H1 (cell line): ENCODE results near the gene GFOD1. TPM values are rescaled to one million over a fixed set of nuclear protein-coding genes. Genes with fewer than 3 reads are reported as not detected.

Experiments used
- CTCF ChIA-PET: fragments of 300-600 bp; sonication (Branson Sonifier 250); formaldehyde crosslinking; loops from one replicate; lab custom pipeline; 2021; ENCODE audit not compliant: partially characterized antibody; lab: Charles Lee
- POLR2A ChIA-PET: fragments of 300-600 bp; sonication (Branson Sonifier 250); formaldehyde crosslinking; loops from one replicate; lab custom pipeline; 2021; ENCODE audit warnings: inconsistent platforms; ENCODE audit not compliant: partially characterized antibody; lab: Charles Lee
- DNase-seq, 2 experiments: peaks; one replicate each; pipeline versions ENCODE4 v3.0.0 to v3.0.0-alpha.2; 2010 to 2022; ENCODE audit warnings: low spot score in 2 of 2, low read depth in 1 of 2, mixed read lengths in 1 of 2
- FAIRE-seq: peaks from 2 replicates; lab custom pipeline; 2011; peaks lifted over from hg19 to GRCh38; lab: Jason Lieb, UNC
- H2AFZ ChIP-seq: 2 replicates; pipeline ENCODE4 v1.8.1; 2012; ENCODE audit warnings: low read length, inconsistent platforms
- H2AK5ac ChIP-seq: 2 replicates; pipeline ENCODE4 v1.6.1; 2013; ENCODE audit warnings: low read depth, low read length
- H2BK120ac ChIP-seq: replicated peaks from 2 replicates; pipeline ENCODE3; 2013; ENCODE audit warnings: low read depth, low read length, inconsistent platforms
- H2BK12ac ChIP-seq: 2 replicates; pipeline ENCODE4 v1.6.1; 2013; ENCODE audit warnings: low read depth, low read length
- H2BK15ac ChIP-seq: 2 replicates; pipeline ENCODE4 v1.6.1; 2013; ENCODE audit warnings: low read length
- H2BK20ac ChIP-seq: 2 replicates; pipeline ENCODE4 v1.6.1; 2013; ENCODE audit warnings: low read length
- H2BK5ac ChIP-seq: 2 replicates; pipeline ENCODE4 v1.6.1; 2013; ENCODE audit warnings: low read depth, low read length
- H3K14ac ChIP-seq: 2 replicates; pipeline ENCODE4 v1.6.1; 2013; ENCODE audit warnings: inconsistent platforms; ENCODE audit not compliant: insufficient read length
- H3K18ac ChIP-seq: 2 replicates; pipeline ENCODE4 v1.6.1; 2013; ENCODE audit warnings: low read length; ENCODE audit errors: extremely low read depth
- H3K23ac ChIP-seq: 2 replicates; pipeline ENCODE4 v1.6.1; 2013; ENCODE audit warnings: inconsistent platforms; ENCODE audit not compliant: insufficient read length
- H3K23me2 ChIP-seq: 2 replicates; pipeline ENCODE4 v1.6.1; 2013; ENCODE audit warnings: low read depth, low read length
- H3K27ac ChIP-seq: 2 replicates; pipeline ENCODE4 v1.6.1; 2011; ENCODE audit warnings: low read depth, low read length, inconsistent platforms
- H3K27me3 ChIP-seq, 4 experiments: replicated peaks in 1 of 4; 1 replicate in 1 of 4; 2 replicates in 3 of 4; pipeline versions ENCODE4 v1.6.1 to v1.8.1; 2011 to 2013; ENCODE audit warnings: low read length in 3 of 4, mild to moderate bottlenecking in 3 of 4, inconsistent platforms in 2 of 4, mixed read lengths in 2 of 4, moderate library complexity in 1 of 4; ENCODE audit not compliant: control insufficient read depth in 3 of 4, insufficient read depth in 3 of 4; ENCODE audit errors: extremely low read depth in 1 of 4
- H3K36me3 ChIP-seq, 4 experiments: 2 replicates each; pipeline versions ENCODE4 v1.6.1 to v1.8.1; 2011 to 2013; ENCODE audit warnings: mild to moderate bottlenecking in 4 of 4, low read length in 3 of 4, moderate library complexity in 2 of 4, control low read depth in 1 of 4, inconsistent platforms in 1 of 4; ENCODE audit not compliant: insufficient read depth in 4 of 4, control insufficient read depth in 2 of 4
- H3K4ac ChIP-seq: replicated peaks from 2 replicates; pipeline ENCODE3; 2013; ENCODE audit warnings: low read length, low read depth, mixed read lengths, inconsistent platforms; ENCODE audit not compliant: insufficient read length
- H3K4me1 ChIP-seq, 4 experiments: replicated peaks in 1 of 4; 1 replicate in 1 of 4; 2 replicates in 3 of 4; pipeline versions ENCODE4 v1.6.1 to v1.8.1; 2011 to 2013; ENCODE audit warnings: low read length in 3 of 4, inconsistent platforms in 2 of 4, mixed read lengths in 1 of 4; ENCODE audit not compliant: insufficient read depth in 4 of 4, control insufficient read depth in 3 of 4
- H3K4me2 ChIP-seq, 2 experiments: 2 replicates each; pipeline versions ENCODE4 v1.6.1 to v1.8.1; 2011 to 2013; ENCODE audit warnings: low read depth in 2 of 2, low read length in 2 of 2, control low read depth in 1 of 2, inconsistent platforms in 1 of 2, mild to moderate bottlenecking in 1 of 2; ENCODE audit not compliant: insufficient read depth in 1 of 2
- H3K4me3 ChIP-seq, 4 experiments: fragments of 200-600, 300-600 bp in 1 of 4; sonication (generic), shearing (Covaris generic), sonication (Bioruptor Twin) in 1 of 4; 2 replicates each; pipeline versions ENCODE4 v1.5.1 to v1.8.1; 2011 to 2016; ENCODE audit warnings: low read length in 4 of 4, low read depth in 3 of 4, control low read depth in 2 of 4, inconsistent platforms in 2 of 4, mild to moderate bottlenecking in 2 of 4, mixed read lengths in 1 of 4, moderate library complexity in 1 of 4; ENCODE audit not compliant: insufficient read depth in 2 of 4; ENCODE audit errors: extremely low read depth in 1 of 4
- H3K56ac ChIP-seq: replicated peaks from 2 replicates; pipeline ENCODE3; 2013; ENCODE audit warnings: low read depth, mild to moderate bottlenecking, mixed read lengths, low read length, inconsistent platforms; ENCODE audit not compliant: insufficient read length
- H3K79me1 ChIP-seq: 2 replicates; pipeline ENCODE4 v1.6.1; 2013; ENCODE audit warnings: low read depth, low read length, control low read depth
- H3K79me2 ChIP-seq, 2 experiments: 2 replicates each; pipeline versions ENCODE4 v1.6.1 to v1.8.1; 2012 to 2013; ENCODE audit warnings: low read length in 2 of 2, mild to moderate bottlenecking in 2 of 2, inconsistent platforms in 1 of 2; ENCODE audit not compliant: insufficient read depth in 2 of 2, control insufficient read depth in 1 of 2
- H3K9ac ChIP-seq, 4 experiments: replicated peaks in 1 of 4; 1 replicate in 1 of 4; 2 replicates in 3 of 4; pipeline versions ENCODE4 v1.6.1 to v1.8.1; 2011 to 2013; ENCODE audit warnings: low read depth in 3 of 4, low read length in 3 of 4, control low read depth in 2 of 4, mild to moderate bottlenecking in 2 of 4, moderate library complexity in 2 of 4, inconsistent platforms in 1 of 4; ENCODE audit errors: extremely low read depth in 1 of 4
- H3K9me3 ChIP-seq, 2 experiments: 2 replicates each; pipeline versions ENCODE4 v1.6.1 to v1.8.1; 2012 to 2013; ENCODE audit warnings: mild to moderate bottlenecking in 2 of 2, moderate library complexity in 2 of 2, control low read depth in 1 of 2, inconsistent platforms in 1 of 2, low read depth in 1 of 2, low read length in 1 of 2, mixed read lengths in 1 of 2; ENCODE audit not compliant: insufficient read depth in 2 of 2
- H4K20me1 ChIP-seq, 2 experiments: replicated peaks in 1 of 2; 2 replicates each; pipeline versions ENCODE3 to v1.8.1; 2011 to 2013; ENCODE audit warnings: inconsistent platforms in 2 of 2, low read length in 2 of 2, mild to moderate bottlenecking in 1 of 2; ENCODE audit not compliant: insufficient read depth in 2 of 2, control insufficient read depth in 1 of 2
- H4K5ac ChIP-seq: 2 replicates; pipeline ENCODE4 v1.6.1; 2013; ENCODE audit warnings: low read length, low read depth, mixed read lengths, inconsistent platforms; ENCODE audit not compliant: insufficient read length
- H4K8ac ChIP-seq: 2 replicates; pipeline ENCODE4 v1.8.0; 2013; ENCODE audit warnings: mild to moderate bottlenecking, moderate library complexity, low read length, inconsistent platforms; ENCODE audit not compliant: insufficient read depth; ENCODE audit errors: extremely low read depth
- H4K91ac ChIP-seq: replicated peaks from 2 replicates; pipeline ENCODE3; 2013; ENCODE audit warnings: low read length, mixed read lengths, inconsistent platforms; ENCODE audit not compliant: insufficient read length
- CHD2 ChIP-seq: IDR thresholded peaks from 2 replicates; pipeline ENCODE4 v1.6.1; 2012; ENCODE audit warnings: low read length, improper control_type of control experiment
- CTCF ChIP-seq, 3 experiments: IDR thresholded peaks; 1 replicate in 2 of 3; 2 replicates in 1 of 3; pipeline versions ENCODE4 v1.5.1 to v1.6.1; 2011; ENCODE audit warnings: low read length in 3 of 3, mild to moderate bottlenecking in 3 of 3, inconsistent platforms in 2 of 3, low read depth in 1 of 3, moderate library complexity in 1 of 3; ENCODE audit not compliant: insufficient read depth in 1 of 3; ENCODE audit errors: control extremely low read depth in 1 of 3
- RBBP5 ChIP-seq: IDR thresholded peaks from 2 replicates; pipeline ENCODE4 v1.7.1; 2012; ENCODE audit warnings: low read depth, mild to moderate bottlenecking, inconsistent platforms, low read length, moderate library complexity, borderline replicate concordance
- SAP30 ChIP-seq: fragments of 300-600 bp; sonication (generic); IDR thresholded peaks from 2 replicates; pipeline ENCODE4 v1.7.1; 2012; ENCODE audit warnings: low read length, moderate library complexity, mild to moderate bottlenecking, inconsistent platforms; ENCODE audit not compliant: insufficient read depth, insufficient replicate concordance
- SP4 ChIP-seq: IDR thresholded peaks from 2 replicates; pipeline ENCODE4 v1.6.1; 2012; ENCODE audit warnings: low read length, inconsistent platforms
- WGBS, 2 experiments: shearing (Covaris generic) in 1 of 2; methylation state at CpG; one replicate each; pipeline versions ENCODE4 v1.1.6 to v1.1.7; 2013 to 2015; ENCODE audit warnings: low lambda C conversion rate in 2 of 2, mixed read lengths in 2 of 2, inconsistent platforms in 1 of 2, low coverage in 1 of 2, missing lambda C conversion rate in 1 of 2; ENCODE audit not compliant: insufficient replicate concordance in 2 of 2, insufficient coverage in 1 of 2, insufficient read length in 1 of 2; ENCODE audit errors: extremely low coverage in 1 of 2, missing lambda C conversion rate in 1 of 2; 5-methylcytosine and 5-hydroxymethylcytosine counted together
- long read RNA-seq, 2 experiments: library from RNA in 1 of 2; library from capped mRNA in 1 of 2; stranded (forward); transcript quantifications; one replicate each; pipeline ENCODE4 v2.0.0, GENCODE V29; 2021; ENCODE audit warnings: inconsistent platforms in 1 of 2
- polyA minus RNA-seq, 3 experiments: library from RNA; depleted of rRNA, polyadenylated mRNA; stranded (reverse); fragments of >200 nt; gene quantifications; 1 replicate in 2 of 3; 2 replicates in 1 of 3; pipeline ENCODE4 v1.2.3, GENCODE V29; 2011
- polyA plus RNA-seq, 7 experiments: library from polyadenylated mRNA; depleted of rRNA in 3 of 7; stranded (reverse) in 5 of 7; unstranded in 2 of 7; fragments of >200 nt in 5 of 7; fragments of 200-250 nt in 2 of 7; gene quantifications; 1 replicate in 5 of 7; 2 replicates in 1 of 7; 4 replicates in 1 of 7; pipeline versions ENCODE4 v1.2.1 to v1.2.3, GENCODE V29; 2011 to 2013; ENCODE audit warnings: missing spikeins in 2 of 7, mixed read lengths in 2 of 7
- total RNA-seq: library from RNA; stranded (reverse); fragmentation: NEBNext Ultra II Directional; extraction: Animal tissue kit (Norgen Biotek cat#: 25700); gene quantifications from 2 replicates; pipeline ENCODE4 v1.2.1, GENCODE V29; 2021

Gene GFOD1
- total RNA-seq, result 8.5 and 8.8 TPM in 2 replicates
- 2.5 and 3.4 TPM in 2 replicates for polyA plus RNA-seq (2011; rRNA removed)
- 2.8 TPM for polyA plus RNA-seq (2011; cell fraction: cytosol; rRNA removed)
- polyA plus RNA-seq (2011; cell fraction: nucleus; rRNA removed), result 4.1 TPM
- polyA plus RNA-seq (2012, experiment 1 of 2), result 2.5 to 3.4 TPM (median 3.1 TPM) in 4 replicates
- polyA plus RNA-seq (2012, experiment 2 of 2), result 0.63 TPM
- polyA plus RNA-seq (2013, experiment 1 of 2), result 3.5 TPM
- polyA plus RNA-seq (2013, experiment 2 of 2), result 3.6 TPM
- polyA minus RNA-seq (2011; rRNA and poly(A)+ RNA removed), result 8.5 and 10.8 TPM in 2 replicates
- 7.9 TPM for polyA minus RNA-seq (2011; cell fraction: cytosol; rRNA and poly(A)+ RNA removed)
- polyA minus RNA-seq (2011; cell fraction: nucleus; rRNA and poly(A)+ RNA removed), result 14.4 TPM
- long read RNA-seq, experiment 1, partial matches to known transcripts, result 0 of 3 reads
- long read RNA-seq, experiment 1, other reads (novel, unspliced or antisense), result 3 of 3 reads
- long read RNA-seq, experiment 2, partial matches to known transcripts, result 0 of 4 reads
- long read RNA-seq, experiment 2, other reads (novel, unspliced or antisense), result 4 of 4 reads

GRCh38 chr6:13487122-13488014 lies at the start of gene GFOD1:
Gene GFOD1, minus strand, starts transcription at chr6:13487600. Its CDS starts 710 bp downstream, at chr6:13486890.
- no peak within 1 kb of the TSS for H2AK5ac ChIP-seq
- no peak for FAIRE-seq
- H2BK15ac ChIP-seq, result no peak within 1 kb of the TSS
- H4K8ac ChIP-seq, result peak within 1 kb of the TSS; percentile 21; the same call in 1 of the 2 replicates
- peaks cover 0 to 19% of the 10 kb centered on the region in 2 experiments; a peak in 3 of 4 replicates for H3K79me2 ChIP-seq
- peaks cover 7 to 53% (median 32%) of the 10 kb centered on the region in 4 experiments for H3K27me3 ChIP-seq
- no peaks in the 10 kb centered on the region for H3K9me3 ChIP-seq
- peaks cover 3% of the 10 kb centered on the region; the same call in 1 of the 2 replicates for H3K79me1 ChIP-seq
- DNase-seq, result peak; percentile 39 to 89
- 3% methylated on average over 20 of the region's 109 CpGs; no CpG with 5 or more reads in 1 of the 2 experiments for WGBS, 2 experiments
- ChIA-PET CTCF (interaction anchor here (0.9 to 2.3 kb wide), 8 partner anchors 52 to 130 kb away, joined by 3 to 6 read pairs (median 3); partner anchors contain the start of gene SIRT5), POLR2A (interaction anchor here (0.7 to 3.7 kb wide), 12 partner anchors 9 to 159 kb away, joined by 3 to 29 read pairs (median 4); partner anchors contain the start of genes NOL7, SIRT5 and TBC1D7)
- no peak within 1 kb of the TSS for H4K5ac ChIP-seq
- H2BK120ac ChIP-seq, result no peak within 1 kb of the TSS
- H3K9ac ChIP-seq, result peak within 1 kb of the TSS; percentile 16 to 60 (median 40); a peak in 6 of 7 replicates
- H3K4me3 ChIP-seq, result peak within 1 kb of the TSS; percentile 57 to 87 (median 75)
- H3K4ac ChIP-seq, result peak within 1 kb of the TSS; percentile 65
- no peak within 1 kb of the TSS for H3K27ac ChIP-seq
- peak within 1 kb of the TSS; percentile 75; the same call in 1 of the 2 replicates for H2AFZ ChIP-seq
- H2BK5ac ChIP-seq, result no peak within 1 kb of the TSS
- H4K20me1 ChIP-seq, result peaks cover 0 to 10% of the 10 kb centered on the region in 2 experiments
- H3K36me3 ChIP-seq, result no peaks in the 10 kb centered on the region
- H4K91ac ChIP-seq, result no peak within 1 kb of the TSS
- peak within 1 kb of the TSS; percentile 90 to 99 for H3K4me2 ChIP-seq
- H3K23ac ChIP-seq, result no peak within 1 kb of the TSS
- no peak within 1 kb of the TSS; the same call in 1 of the 2 replicates for H2BK20ac ChIP-seq
- peak within 1 kb of the TSS; percentile 75 for H2BK12ac ChIP-seq
- H3K4me1 ChIP-seq, result peaks cover 0 to 8% (median 3%) of the 10 kb centered on the region in 4 experiments; a peak in 5 of 7 replicates
- no peak within 1 kb of the TSS for H3K56ac ChIP-seq
- H3K18ac ChIP-seq, result peak within 1 kb of the TSS; percentile 4
- H3K23me2 ChIP-seq, result peaks cover 29% of the 10 kb centered on the region
- no peak within 1 kb of the TSS for H3K14ac ChIP-seq
- TF ChIP-seq CHD2, result no peak
- peak; percentile 89; the same call in 1 of the 2 replicates for TF ChIP-seq RBBP5
- no peak for TF ChIP-seq SAP30
- TF ChIP-seq CTCF (IDR thresholded peaks at IDR 0.05; ENCODE audit: control extremely low read depth in 1 of 3, insufficient read depth in 1 of 3, low read depth in 1 of 3, low read length in 3 of 3), result no peak
- no peak for TF ChIP-seq SP4
